ENCODE results near the gene PRR12. TPM values are rescaled to one million over a fixed set of nuclear protein-coding genes. Genes with fewer than 3 reads are reported as not detected.
"Not testable (repeated sequence)": the region's sequence is repeated elsewhere in the genome, so short reads cannot be mapped to it uniquely, and the experiment has no call there.

PRR12 gene
- polyA plus RNA-seq, 3 donors = 13.6 to 16.3 (median 15.1) TPM

DNA sequence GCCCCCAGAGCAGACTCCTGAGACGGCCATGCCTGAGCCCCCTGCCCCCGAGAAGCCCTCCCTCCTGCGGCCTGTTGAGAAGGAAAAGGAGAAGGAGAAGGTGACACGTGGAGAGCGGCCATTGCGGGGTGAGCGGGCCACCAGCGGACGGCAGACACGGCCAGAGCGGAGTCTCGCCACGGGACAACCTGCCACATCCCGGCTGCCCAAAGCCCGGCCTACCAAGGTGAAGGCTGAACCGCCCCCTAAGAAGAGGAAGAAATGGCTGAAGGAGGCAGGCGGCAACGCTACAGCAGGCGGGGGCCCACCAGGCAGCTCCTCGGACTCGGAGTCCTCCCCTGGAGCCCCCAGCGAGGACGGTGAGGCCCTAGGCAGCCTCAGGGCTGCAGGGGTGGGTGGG is 24.9 kb downstream of the PRR12 start:
- no peak for DNase-seq (ENCODE audit: low read depth in 3 of 3, low spot score in 2 of 3)

DNA sequence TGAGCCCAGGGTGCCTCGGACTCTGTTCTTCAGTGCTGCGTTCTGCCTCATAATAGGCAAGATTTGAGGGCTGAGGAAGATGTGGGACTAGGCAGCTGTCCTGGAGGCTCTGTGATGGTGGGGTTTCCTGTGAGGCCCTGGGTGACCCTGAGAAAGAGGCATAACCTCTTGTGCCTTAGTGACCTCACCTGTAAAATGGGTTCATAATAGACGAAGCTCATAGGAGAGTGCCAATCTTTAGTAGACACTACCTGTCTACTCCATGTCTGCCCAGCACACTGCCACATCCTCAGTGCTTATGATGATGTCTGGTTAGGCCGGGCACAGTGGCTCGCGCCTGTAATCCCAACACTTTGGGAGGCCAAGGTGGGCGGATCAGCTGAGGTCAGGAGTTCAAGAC is 25.6 kb downstream of the PRR12 start:
- DNase-seq (ENCODE audit: low read depth in 3 of 3, low spot score in 2 of 3) = no peak

- DNase-seq (ENCODE audit: low read depth in 3 of 3, low spot score in 2 of 3) = no peak
Observed at GRCh38 chr19:49616945-49617344, 26.0 kb downstream of the PRR12 start.

DNA sequence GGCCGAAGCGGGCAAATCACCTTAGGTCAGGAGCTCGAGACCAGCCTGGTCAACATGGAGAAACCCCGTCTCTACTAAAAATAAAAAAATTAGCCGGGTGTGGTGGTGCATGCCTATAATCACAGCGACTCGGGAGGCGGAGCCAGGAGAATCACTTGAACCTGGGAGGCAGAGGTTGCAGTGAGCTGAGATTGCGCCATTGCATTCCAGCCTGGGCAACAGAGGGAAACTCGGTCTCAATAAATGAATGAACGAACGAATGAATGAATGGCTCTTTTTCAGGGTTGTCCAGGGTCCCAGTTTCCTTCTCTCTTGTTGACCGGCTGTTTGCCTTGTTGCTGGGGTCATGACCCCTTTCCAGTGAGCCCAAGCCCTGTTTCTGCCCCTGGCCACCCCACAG is 26.9 kb downstream of the PRR12 start:
- DNase-seq (ENCODE audit: low read depth in 3 of 3, low spot score in 2 of 3) = not testable (repeated sequence)

DNA sequence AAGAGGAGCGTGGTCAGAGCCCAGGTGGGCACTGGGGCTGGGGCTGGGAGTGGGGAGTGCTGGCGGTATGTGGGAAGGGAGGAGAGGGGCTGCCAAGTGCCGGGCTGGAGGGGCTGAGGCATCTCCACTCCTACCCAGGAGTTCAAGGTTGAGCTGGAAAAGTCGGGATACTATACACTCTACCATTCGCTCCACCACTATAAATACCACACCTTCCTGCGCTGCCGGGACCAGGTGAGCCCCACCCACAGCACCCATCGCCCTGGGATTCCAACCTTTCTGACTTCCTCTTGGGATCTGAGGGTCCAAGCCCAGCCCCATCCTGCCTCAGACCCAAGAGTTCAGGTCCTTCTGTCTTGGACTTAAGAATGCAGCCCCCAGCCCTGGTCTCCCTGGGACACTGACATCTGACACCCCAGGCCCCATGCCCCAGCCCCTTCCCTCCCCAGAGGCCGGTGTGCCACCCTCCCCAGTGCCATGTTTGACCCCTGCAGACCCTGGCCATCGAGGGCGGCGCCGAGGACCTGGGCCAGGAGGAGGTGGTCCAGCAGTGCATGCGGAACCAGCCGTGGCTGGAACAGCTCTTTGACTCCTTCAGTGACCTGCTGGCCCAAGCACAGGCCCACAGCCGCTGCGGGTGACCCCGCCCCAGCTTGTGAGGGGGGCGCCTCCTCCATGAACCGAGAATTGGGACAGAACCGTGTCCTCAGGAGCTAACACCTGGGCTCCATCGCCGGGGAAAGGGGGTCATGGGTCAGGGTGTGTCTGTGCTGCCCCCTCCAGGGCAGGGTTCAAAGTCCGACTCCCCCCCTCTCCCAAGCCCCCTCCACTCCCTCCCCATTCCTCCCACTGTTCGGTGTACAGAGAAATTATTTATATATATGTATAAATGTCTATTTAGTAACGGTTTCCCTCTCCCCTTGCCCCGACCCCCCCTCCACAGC is 34.3 kb downstream of the PRR12 start:
- DNase-seq (ENCODE audit: low read depth in 3 of 3, low spot score in 2 of 3) = no peak

GRCh38 chr19:49626226-49626625 is 35.2 kb downstream of the PRR12 start:
- DNase-seq (ENCODE audit: low read depth in 3 of 3, low spot score in 2 of 3) = no peak

DNA sequence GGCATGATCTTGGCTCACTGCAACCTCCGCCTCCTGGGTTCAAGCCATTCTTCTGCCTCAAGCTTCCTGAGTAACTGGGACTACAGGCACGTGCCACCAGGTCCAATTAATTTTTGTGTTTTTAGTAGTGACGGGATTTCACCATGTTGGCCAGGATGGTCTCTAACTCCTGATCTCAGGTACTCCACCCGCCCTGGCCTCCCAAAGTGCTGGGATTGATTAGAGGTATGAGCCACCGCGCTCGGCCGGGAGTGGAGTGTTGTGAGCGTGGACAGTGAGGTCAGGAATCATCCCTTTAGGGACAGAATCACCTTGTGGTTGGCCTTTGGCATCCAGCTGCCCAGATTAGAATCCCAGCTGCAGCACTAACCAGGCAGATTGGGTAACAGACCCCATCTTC is 38.7 kb downstream of the PRR12 start:
- no peak for DNase-seq (ENCODE audit: low read depth in 3 of 3, low spot score in 2 of 3)

DNA sequence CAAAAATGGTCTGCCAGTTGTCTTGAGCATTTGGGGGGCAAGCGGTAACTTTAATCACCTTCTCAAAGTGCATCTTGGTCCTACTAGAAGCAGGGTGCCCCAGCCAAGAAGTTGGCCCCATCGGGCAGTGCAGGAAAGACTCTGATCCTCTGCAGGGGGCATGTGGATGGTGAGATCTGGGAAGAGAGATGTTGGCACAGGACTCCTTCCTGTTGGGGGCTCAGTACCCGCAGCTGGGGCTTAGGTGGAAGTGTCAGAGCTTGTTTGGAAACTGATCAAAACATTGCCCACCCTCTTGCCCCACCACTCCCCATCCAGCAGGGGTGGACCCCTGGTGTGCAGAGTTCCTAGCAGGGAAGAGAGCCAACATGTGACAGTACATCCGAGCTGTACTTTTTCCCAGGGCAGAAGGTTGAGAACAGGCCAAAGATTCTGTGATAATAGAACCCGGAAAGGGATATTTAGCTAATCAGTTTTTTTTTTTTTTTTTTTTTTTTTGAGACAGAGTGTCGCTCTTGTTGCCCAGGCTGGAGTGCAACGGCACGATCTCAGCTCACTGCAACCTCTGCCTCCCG is 40.1 kb downstream of the PRR12 start:
- no peak for DNase-seq (ENCODE audit: low read depth in 3 of 3, low spot score in 2 of 3)

- no peak for DNase-seq (ENCODE audit: low read depth in 3 of 3, low spot score in 2 of 3)
Observed at GRCh38 chr19:49631610-49632192, 40.7 kb downstream of the PRR12 start.

DNA sequence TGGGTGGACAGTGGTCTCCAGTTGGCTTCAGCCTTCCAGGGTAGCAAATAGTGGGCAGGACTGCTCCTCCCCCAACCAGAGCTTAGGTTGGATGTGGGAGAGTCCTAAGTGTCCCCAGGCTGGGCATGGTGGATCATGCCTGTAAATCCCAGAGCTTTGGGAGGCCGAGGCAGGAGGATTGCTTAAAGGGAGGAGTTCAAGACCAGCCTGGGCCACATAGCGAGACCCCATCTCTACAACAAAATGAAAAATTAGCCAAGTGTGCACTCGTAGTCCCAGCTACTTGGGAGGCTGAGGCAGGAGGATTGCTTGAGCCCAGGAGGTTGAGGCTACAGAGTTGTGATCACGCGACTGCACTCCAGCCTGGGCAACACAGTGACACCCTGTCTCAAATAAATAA is 41.6 kb downstream of the PRR12 start:
- no peak for DNase-seq (ENCODE audit: low read depth in 3 of 3, low spot score in 2 of 3)

DNA sequence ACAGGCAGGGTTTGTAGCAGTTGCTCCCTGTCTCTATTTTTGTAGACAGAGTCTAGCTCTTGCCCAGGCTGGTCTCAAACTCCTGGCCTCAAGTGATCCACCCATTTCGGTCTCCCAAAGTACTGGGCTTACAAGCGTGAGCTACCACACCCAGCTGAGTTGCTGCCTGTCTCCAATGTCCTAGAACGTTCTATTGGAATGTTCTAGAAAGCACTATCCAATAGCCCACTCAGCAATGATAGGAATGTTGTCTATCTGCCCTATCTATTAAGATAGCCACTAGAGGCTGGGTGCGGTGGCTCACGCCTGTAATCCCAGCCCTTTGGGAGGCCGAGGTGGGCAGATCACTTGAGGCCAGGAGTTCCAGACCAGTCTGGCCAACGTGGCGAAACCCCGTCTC is 42.3 kb downstream of the PRR12 start:
- not testable (repeated sequence) for DNase-seq (ENCODE audit: low read depth in 3 of 3, low spot score in 2 of 3)

GRCh38 chr19:49635530-49636232 is 44.7 kb downstream of the PRR12 start:
- DNase-seq (ENCODE audit: low read depth in 3 of 3, low spot score in 2 of 3) = no peak

- DNase-seq (ENCODE audit: low read depth in 3 of 3, low spot score in 2 of 3) = no peak
Observed at GRCh38 chr19:49636233-49636932, 45.4 kb downstream of the PRR12 start.

- no peak for DNase-seq (ENCODE audit: low read depth in 3 of 3, low spot score in 2 of 3)
Observed at GRCh38 chr19:49637821-49638738, 47.1 kb downstream of the PRR12 start.

GRCh38 chr19:49639401-49640112 is 48.6 kb downstream of the PRR12 start:
- no peak for DNase-seq (ENCODE audit: low read depth in 3 of 3, low spot score in 2 of 3)

DNA sequence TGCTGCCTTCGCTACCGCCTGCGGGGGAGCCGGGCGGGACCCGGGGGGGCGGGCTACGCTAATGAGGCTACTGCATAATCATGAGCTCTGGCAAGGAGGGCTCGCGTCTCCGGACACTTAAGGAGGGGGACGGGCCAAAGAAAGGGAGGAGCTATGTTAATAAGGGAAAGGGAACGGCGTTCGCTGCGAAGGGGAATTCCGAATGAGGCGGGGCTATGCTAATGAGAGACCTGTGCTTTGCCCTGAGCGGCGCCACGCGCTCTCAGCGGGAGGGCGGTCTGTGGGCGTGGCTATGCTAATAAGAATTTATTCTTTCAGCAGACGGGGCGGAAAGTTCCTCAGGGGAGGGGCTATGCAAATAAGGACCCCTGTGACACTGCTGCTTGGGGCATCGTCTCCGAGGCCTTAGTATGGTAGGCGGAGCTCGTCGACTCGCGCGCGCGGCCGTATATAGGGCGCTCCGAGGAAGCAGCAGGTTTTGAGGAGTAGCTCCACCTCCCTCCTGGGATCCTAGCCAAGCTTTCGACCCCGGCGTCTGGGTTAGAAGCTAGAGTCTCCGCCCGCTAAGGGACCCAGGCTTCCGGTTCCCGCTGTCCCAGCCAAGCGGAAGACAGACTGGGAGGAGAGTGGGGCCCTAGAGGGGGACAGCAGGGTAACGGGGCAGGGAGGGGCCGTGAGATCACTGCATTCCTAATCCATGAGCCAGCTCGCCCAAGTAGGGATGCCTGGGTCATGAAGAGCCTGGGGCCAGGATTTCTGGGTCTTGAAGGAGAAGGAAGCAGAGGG is 49.3 kb downstream of the PRR12 start, which contains the start of gene RRAS:
RRAS (minus strand) TSS at position 31 of the 786 bp plus-strand sequence. CDS start 45 bp downstream, outside the sequence.
- DNase-seq (ENCODE audit: low read depth in 3 of 3, low spot score in 2 of 3) = peak; percentile 99 to 100 (median 99)

DNA sequence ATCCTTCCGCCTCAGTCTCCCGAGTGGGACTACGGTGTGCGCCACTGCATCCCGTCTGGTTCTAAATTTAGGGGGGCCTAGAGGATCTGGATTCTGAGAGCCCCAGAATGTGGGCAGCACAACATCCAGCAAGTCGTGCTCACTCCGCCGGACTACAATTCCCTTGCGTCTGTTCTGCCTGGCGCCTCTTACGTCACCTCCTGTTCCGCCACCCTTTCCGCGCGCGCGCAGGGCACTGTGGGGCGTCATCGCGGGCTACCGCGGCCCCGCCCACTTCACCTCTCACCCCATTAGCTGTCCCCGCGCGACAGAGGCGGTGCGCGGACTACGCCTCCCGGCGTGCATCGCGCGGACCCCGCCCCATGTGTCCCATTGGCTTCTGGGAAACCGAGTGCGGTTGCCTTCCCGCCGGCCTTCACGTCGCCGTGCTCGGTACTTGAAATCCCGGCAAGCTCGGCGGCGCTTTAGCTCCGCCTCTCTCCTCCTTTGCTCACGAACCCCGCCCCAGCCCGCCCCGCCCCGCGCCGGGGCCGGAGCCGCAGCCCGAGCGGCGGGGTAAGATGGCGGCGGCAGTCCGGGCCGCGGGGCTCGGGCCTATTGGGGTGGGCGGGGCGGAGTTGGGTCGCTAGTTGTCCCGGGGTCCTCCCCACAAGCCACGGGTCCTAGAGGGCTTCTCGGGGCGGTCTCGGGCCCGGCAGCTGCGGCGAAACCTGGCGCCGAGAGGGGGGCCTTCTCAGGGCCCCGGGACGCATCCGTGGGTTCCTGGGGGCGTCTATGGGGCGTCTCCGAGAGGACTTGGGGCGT is 50.9 kb downstream of the PRR12 start, which contains the start of gene SCAF1:
SCAF1 (plus strand) TSS at position 522 of the 804 bp plus-strand sequence. CDS start 2,818 bp downstream, outside the sequence.
- DNase-seq (ENCODE audit: low read depth in 3 of 3, low spot score in 2 of 3) = peak; percentile 94 to 98 (median 95)

All from right renal cortex interstitium (tissue), 3 donors.